Panc1 (cell line): ENCODE measurements around the gene CYP39A1.

Source experiments
- POLR2AphosphoS5 ChIP-seq: IDR thresholded peaks from 2 replicates; pipeline ENCODE4 v1.6.1; 2012; ENCODE audit warnings: mild to moderate bottlenecking, low read depth, low read length, moderate library complexity
- TF ChIP-seq, protein P1 (sequence below): fragments of 450-650 bp; IDR thresholded peaks from 2 replicates; pipeline ENCODE4 v1.5.1; 2017; ENCODE audit warnings: mild to moderate bottlenecking

DNA sequence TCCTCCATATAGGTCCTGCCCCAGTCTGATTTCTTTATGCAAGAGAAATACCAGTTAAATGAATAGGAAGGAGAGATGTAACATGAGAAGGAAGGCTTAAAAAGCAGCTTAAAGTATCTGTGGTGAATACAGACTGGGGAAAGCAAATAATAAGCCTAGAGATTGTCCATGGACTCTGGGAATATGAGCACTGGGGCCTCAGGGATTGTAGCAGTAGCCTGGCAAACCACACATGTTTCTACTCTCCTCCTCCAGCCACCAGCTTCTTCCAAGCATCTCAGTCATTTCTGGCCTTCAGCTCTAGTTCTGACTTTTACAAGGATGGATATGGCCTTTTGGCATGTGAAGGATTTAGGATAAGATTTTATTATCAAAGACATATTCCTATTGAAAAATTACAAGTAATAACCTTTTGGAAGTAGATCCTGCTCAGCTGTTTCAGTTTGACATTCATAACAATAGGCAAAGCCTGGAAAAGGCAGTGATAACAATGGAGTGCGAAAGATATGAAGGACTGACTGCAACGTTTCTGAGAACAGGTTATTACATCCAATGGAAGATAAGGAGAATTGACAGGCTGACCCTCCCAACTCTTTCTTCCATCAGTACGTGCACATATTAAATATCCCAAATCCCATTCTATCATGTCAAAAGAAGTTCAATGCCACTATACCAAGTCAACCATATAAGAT is 41.6 kb downstream of the CYP39A1 start:
- TF ChIP-seq, protein P1, sequence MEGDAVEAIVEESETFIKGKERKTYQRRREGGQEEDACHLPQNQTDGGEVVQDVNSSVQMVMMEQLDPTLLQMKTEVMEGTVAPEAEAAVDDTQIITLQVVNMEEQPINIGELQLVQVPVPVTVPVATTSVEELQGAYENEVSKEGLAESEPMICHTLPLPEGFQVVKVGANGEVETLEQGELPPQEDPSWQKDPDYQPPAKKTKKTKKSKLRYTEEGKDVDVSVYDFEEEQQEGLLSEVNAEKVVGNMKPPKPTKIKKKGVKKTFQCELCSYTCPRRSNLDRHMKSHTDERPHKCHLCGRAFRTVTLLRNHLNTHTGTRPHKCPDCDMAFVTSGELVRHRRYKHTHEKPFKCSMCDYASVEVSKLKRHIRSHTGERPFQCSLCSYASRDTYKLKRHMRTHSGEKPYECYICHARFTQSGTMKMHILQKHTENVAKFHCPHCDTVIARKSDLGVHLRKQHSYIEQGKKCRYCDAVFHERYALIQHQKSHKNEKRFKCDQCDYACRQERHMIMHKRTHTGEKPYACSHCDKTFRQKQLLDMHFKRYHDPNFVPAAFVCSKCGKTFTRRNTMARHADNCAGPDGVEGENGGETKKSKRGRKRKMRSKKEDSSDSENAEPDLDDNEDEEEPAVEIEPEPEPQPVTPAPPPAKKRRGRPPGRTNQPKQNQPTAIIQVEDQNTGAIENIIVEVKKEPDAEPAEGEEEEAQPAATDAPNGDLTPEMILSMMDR = no peak
- TF ChIP-seq POLR2AphosphoS5 = no peak
